H1 (cell line): ENCODE data around the gene SCN4A.

Experiments used
- CEBPB ChIP-seq: IDR thresholded peaks from 2 replicates; pipeline ENCODE4 v1.6.1; 2012; ENCODE audit warnings: low read depth, low read length
- CREB1 ChIP-seq: IDR thresholded peaks from 2 replicates; pipeline ENCODE4 v1.6.1; 2012; ENCODE audit warnings: inconsistent platforms
- CTCF ChIP-seq, 3 experiments: IDR thresholded peaks; 1 replicate in 2 of 3; 2 replicates in 1 of 3; pipeline versions ENCODE4 v1.5.1 to v1.6.1; 2011; ENCODE audit warnings: low read length in 3 of 3, mild to moderate bottlenecking in 3 of 3, inconsistent platforms in 2 of 3, low read depth in 1 of 3, moderate library complexity in 1 of 3; ENCODE audit not compliant: insufficient read depth in 1 of 3; ENCODE audit errors: control extremely low read depth in 1 of 3
- EP300 ChIP-seq, 2 experiments: IDR thresholded peaks; 1 replicate in 1 of 2; 2 replicates in 1 of 2; pipeline ENCODE4 v1.6.1; 2011 to 2012; ENCODE audit warnings: low read depth in 2 of 2, low read length in 2 of 2, mild to moderate bottlenecking in 2 of 2, borderline replicate concordance in 1 of 2, inconsistent platforms in 1 of 2, moderate library complexity in 1 of 2
- EZH2 ChIP-seq: fragments of 200-600 bp; sonication (generic); IDR thresholded peaks from 2 replicates; pipeline ENCODE4 v1.7.1; 2012; ENCODE audit warnings: low read depth, mild to moderate bottlenecking, moderate library complexity, low read length, inconsistent platforms; ENCODE audit not compliant: severe bottlenecking
- GTF2F1 ChIP-seq: IDR thresholded peaks from 2 replicates; pipeline ENCODE4 v1.6.1; 2012; ENCODE audit warnings: low read depth, low read length, improper control_type of control experiment, borderline replicate concordance
- KDM1A ChIP-seq: fragments of 200-600, 300-600 bp; sonication (generic); IDR thresholded peaks from 2 replicates; pipeline ENCODE4 v1.7.1; 2016; ENCODE audit warnings: mild to moderate bottlenecking, low read length, borderline replicate concordance
- NRF1 ChIP-seq: IDR thresholded peaks from 2 replicates; pipeline ENCODE4 v1.6.1; 2011; ENCODE audit warnings: mild to moderate bottlenecking, low read depth, low read length, improper control_type of control experiment
- POLR2A ChIP-seq, 2 experiments: IDR thresholded peaks; 1 replicate in 1 of 2; 2 replicates in 1 of 2; pipeline ENCODE4 v1.6.1; 2011; ENCODE audit warnings: low read depth in 2 of 2, low read length in 2 of 2, mild to moderate bottlenecking in 2 of 2; ENCODE audit errors: control extremely low read depth in 1 of 2
- SIX5 ChIP-seq: IDR thresholded peaks from 2 replicates; pipeline ENCODE4 v1.6.1; 2011; ENCODE audit warnings: mild to moderate bottlenecking, low read depth, low read length
- SP1 ChIP-seq: IDR thresholded peaks from 2 replicates; pipeline ENCODE4 v1.6.1; 2011; ENCODE audit warnings: low read depth, low read length
- SRF ChIP-seq: IDR thresholded peaks from 2 replicates; pipeline ENCODE4 v1.6.1; 2011; ENCODE audit warnings: mild to moderate bottlenecking, low read depth, low read length, moderate library complexity
- TBP ChIP-seq: IDR thresholded peaks from 2 replicates; pipeline ENCODE4 v1.6.1; 2011; ENCODE audit warnings: low read depth, low read length, improper control_type of control experiment
- TF ChIP-seq, protein P1 (sequence below): IDR thresholded peaks from 2 replicates; pipeline ENCODE4 v1.6.1; 2012; ENCODE audit warnings: inconsistent platforms

DNA sequence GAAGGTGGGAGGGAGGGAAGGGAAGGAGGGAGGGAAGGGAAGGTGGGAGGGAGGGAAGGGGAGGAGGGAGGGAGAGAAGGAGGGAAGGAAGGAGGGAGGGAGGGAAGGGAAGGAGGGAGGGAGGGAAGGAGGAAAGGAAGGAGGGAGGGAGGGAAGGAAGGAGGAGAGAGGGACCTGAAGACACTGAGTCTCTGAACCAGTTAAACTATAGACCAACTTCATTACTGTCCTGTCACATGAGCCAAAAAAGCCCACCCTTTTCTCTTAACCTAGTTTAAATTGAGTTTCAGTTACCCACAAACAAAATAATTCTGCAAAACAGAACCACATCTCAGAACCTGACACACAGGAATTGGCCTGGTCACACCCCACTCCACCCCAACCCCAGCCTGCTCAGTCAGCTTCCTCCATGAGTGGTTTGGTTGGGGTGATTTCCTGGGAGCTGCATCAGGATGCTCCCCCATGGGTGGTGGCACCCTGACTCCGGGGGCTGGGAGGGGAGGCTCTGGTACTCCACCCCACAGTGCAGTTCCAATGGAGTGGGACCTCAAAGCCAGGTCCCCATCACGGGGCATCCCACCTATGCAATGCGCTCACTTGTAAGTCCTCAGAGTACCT lies 20.8 kb upstream of the SCN4A start:
- TF ChIP-seq POLR2A (IDR thresholded peaks at IDR 0.05; ENCODE audit: control extremely low read depth in 1 of 2, low read depth in 2 of 2, low read length in 2 of 2) (no peak), NRF1 (no peak), KDM1A (no peak), CTCF (IDR thresholded peaks at IDR 0.05; ENCODE audit: control extremely low read depth in 1 of 3, insufficient read depth in 1 of 3, low read depth in 1 of 3, low read length in 3 of 3) (no peak), CEBPB (no peak), EP300 (IDR thresholded peaks at IDR 0.05; ENCODE audit: borderline replicate concordance in 1 of 2, low read depth in 2 of 2, low read length in 2 of 2) (no peak), SP1 (no peak), TBP (no peak), SIX5 (no peak), EZH2 (no peak), CREB1 (no peak), SRF (no peak), GTF2F1 (no peak)
- TF ChIP-seq, protein P1, sequence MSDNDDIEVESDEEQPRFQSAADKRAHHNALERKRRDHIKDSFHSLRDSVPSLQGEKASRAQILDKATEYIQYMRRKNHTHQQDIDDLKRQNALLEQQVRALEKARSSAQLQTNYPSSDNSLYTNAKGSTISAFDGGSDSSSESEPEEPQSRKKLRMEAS = no peak
